T-helper 2 cell (primary cell): ENCODE data around the gene SLC22A25.
"Not testable (repeated sequence)": the region's sequence is repeated elsewhere in the genome, so short reads cannot be mapped to it uniquely, and the experiment has no call there.

Experiments used
- DNase-seq, 5 experiments: peaks; one replicate each; pipeline versions ENCODE4 v3.0.0 to v3.0.0-alpha.2; 2012 to 2022
- total RNA-seq, 2 donors: gene quantifications; one replicate each; lab custom pipeline; 2026; lab: John Stamatoyannopoulos, UW

SLC22A25 gene
- 0 reads per million in 2 donors for total RNA-seq

GRCh38 chr11:63243533-63243932 is at the start of gene SLC22A25:
Gene SLC22A25, minus strand, starts transcription at chr11:63243599. Its CDS starts 13,947 bp downstream, at chr11:63229652.
- no peak for DNase-seq

GRCh38 chr11:63290285-63290684 is 46.9 kb upstream of the SLC22A25 start:
- no peak for DNase-seq

GRCh38 chr11:63289658-63290057 is 46.3 kb upstream of the SLC22A25 start:
- DNase-seq: no peak

- DNase-seq: no peak
Observed at GRCh38 chr11:63282579-63282978, 39.2 kb upstream of the SLC22A25 start.

GRCh38 chr11:63280920-63281319 is 37.5 kb upstream of the SLC22A25 start:
- DNase-seq: no peak

- DNase-seq: no peak
Observed at GRCh38 chr11:63277345-63277943, 34.0 kb upstream of the SLC22A25 start.

- DNase-seq: no peak
Observed at GRCh38 chr11:63274776-63275175, 31.4 kb upstream of the SLC22A25 start.

- DNase-seq: no peak
Observed at GRCh38 chr11:63273685-63274084, 30.3 kb upstream of the SLC22A25 start.

GRCh38 chr11:63262547-63262946 is 19.1 kb upstream of the SLC22A25 start:
- DNase-seq: no peak

GRCh38 chr11:63251312-63251711 is 7.9 kb upstream of the SLC22A25 start:
- no peak for DNase-seq

GRCh38 chr11:63250162-63251050 is 7.0 kb upstream of the SLC22A25 start:
- no peak for DNase-seq

- DNase-seq: peak in 1 of 5 experiments; percentile 51
Observed at GRCh38 chr11:63248966-63249365, 5.6 kb upstream of the SLC22A25 start.

GRCh38 chr11:63247237-63248002 is 4.0 kb upstream of the SLC22A25 start:
- DNase-seq: not testable (repeated sequence)

- no peak for DNase-seq
Observed at GRCh38 chr11:63246045-63246444, 2.6 kb upstream of the SLC22A25 start.

- DNase-seq: no peak
Observed at GRCh38 chr11:63244862-63245261, 1.5 kb upstream of the SLC22A25 start.

GRCh38 chr11:63242089-63242781 is 1.2 kb downstream of the SLC22A25 start:
- DNase-seq: no peak

- no peak for DNase-seq
Observed at GRCh38 chr11:63240791-63241379, 2.5 kb downstream of the SLC22A25 start.

GRCh38 chr11:63240098-63240497 is 3.3 kb downstream of the SLC22A25 start:
- no peak for DNase-seq

GRCh38 chr11:63239254-63239653 is 4.1 kb downstream of the SLC22A25 start:
- DNase-seq: no peak

- no peak for DNase-seq
Observed at GRCh38 chr11:63237413-63237812, 6.0 kb downstream of the SLC22A25 start.

- not testable (repeated sequence) for DNase-seq
Observed at GRCh38 chr11:63235471-63236461, 7.6 kb downstream of the SLC22A25 start.
